GM19023 (cell line): ENCODE measurements around the gene CDKN1B.

Experiments
- ATAC-seq: cut with Tn5 transposase; IDR thresholded peaks from one replicate; pipeline ENCODE4 v1.9.1; 2021; ENCODE audit warnings: mild to moderate bottlenecking, moderate library complexity; ENCODE audit not compliant: unreplicated experiment

The CDKN1B gene

DNA sequence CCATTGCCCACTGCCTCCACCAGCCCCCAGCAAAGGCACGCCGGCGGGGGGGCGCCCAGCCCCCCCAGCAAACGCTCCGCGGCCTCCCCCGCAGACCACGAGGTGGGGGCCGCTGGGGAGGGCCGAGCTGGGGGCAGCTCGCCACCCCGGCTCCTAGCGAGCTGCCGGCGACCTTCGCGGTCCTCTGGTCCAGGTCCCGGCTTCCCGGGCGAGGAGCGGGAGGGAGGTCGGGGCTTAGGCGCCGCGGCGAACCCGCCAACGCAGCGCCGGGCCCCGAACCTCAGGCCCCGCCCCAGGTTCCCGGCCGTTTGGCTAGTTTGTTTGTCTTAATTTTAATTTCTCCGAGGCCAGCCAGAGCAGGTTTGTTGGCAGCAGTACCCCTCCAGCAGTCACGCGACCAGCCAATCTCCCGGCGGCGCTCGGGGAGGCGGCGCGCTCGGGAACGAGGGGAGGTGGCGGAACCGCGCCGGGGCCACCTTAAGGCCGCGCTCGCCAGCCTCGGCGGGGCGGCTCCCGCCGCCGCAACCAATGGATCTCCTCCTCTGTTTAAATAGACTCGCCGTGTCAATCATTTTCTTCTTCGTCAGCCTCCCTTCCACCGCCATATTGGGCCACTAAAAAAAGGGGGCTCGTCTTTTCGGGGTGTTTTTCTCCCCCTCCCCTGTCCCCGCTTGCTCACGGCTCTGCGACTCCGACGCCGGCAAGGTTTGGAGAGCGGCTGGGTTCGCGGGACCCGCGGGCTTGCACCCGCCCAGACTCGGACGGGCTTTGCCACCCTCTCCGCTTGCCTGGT is at the start of gene CDKN1B:
TSS of gene CDKN1B (plus strand) at position 576 of the 793 bp plus-strand sequence. CDS start 472 bp downstream, outside the sequence.
- peak; percentile 51 for ATAC-seq

DNA sequence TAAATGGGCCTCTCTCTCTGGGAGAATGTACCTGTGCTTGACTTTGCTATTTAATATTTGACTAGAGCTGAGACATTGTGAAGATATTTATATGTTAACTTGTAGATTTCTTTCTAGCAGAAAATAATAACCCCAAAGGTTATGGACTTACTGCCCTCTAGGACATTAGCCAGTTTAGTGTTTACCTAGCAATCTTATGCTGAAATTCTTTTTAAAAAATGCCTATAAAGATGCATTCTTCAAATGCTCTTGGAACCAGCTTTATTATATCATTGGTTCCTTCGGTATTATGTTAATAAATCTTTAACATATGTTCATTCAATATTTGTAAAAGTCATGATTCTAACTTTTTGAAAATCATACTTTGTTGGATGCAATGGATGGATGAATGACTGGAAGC is 49.2 kb upstream of the CDKN1B start:
- no peak for ATAC-seq

DNA sequence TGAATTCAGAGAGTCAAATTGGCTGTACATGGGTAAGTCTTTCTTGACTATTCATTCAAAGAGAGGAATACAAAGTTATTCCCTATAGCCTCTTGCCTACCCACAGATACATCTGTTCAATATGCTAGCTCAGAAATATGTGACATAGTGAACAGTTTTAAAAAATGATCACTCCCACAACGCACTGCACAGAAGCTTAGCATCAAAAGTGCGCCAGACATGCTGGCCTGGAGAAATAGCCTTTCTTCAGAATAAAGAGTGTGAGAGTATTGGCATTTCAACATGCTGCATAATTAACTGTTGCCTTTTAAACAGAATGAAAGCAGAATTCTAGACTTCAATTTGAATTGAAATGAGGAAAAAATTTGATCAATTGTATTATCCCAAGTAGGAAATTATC is 48.1 kb upstream of the CDKN1B start:
- no peak for ATAC-seq

DNA sequence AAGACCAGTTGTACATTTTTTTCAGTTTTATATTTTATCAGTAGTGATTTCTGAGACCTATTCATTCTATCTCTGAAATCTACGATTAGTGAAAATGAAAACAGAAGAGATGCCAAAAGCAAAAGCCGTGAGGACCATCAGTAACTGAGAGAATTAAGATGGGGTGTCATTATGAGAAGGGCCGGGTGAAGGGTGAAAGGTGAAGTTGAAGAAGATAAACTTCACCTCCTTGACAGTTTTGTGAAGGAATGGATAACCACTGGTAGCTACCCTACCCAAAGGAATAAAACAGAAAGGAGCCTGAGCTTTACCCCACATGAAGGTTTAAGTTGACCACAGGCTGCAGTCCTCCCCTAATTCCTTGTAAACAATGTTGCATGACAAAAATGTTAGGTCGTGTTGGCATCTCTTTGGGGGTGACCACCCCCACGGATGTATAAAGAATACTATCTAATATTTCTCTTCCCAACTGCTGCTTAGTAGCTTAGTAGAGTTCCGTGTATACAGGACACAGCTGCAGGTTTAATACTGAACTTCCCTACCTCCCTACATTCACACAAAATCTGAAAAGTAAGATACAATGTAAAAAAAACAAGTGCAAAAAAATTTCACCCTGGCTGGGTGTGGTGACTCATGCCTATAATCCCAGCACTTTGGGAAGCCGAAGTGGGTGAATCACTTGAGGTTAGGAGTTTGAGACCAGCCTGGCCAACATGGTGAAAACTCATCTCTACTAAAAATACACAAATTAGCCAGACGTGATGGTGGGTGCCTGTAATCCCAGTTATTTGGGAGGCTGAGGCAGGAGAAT is 45.1 kb upstream of the CDKN1B start:
- no peak for ATAC-seq

GRCh38 chr12:12673296-12673695 is 43.9 kb upstream of the CDKN1B start:
- ATAC-seq: peak; percentile 82

GRCh38 chr12:12676605-12677004 is 40.6 kb upstream of the CDKN1B start:
- no peak for ATAC-seq

GRCh38 chr12:12681061-12681765 is 36.0 kb upstream of the CDKN1B start:
- ATAC-seq: no peak

GRCh38 chr12:12682284-12682683 is 34.9 kb upstream of the CDKN1B start:
- no peak for ATAC-seq

DNA sequence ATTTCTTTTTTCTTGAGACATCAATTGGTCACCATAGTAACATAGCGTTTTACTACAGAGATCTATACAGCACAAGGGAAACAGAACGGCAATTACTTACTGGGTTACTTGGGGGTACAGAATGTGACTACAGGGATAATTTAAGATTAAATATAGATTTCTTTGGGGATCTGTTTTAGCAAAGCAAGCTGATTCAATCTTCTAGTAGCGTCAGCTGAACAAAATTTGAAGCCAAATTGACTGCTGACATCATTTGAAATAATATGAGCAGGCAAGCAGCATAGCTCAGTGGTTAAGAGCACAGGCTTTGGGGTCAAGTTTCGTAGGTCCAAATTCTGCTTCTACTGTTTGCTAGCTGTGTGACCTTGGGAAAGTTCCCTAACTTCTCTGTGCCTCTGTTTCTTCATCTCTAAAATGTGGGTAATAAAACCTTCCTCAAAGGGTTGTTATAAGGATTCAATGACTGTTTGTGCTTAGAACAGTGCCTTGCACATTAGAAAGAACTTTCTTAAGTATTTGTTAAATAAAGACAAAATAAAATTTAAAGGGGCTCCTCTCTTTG is 34.0 kb upstream of the CDKN1B start:
- ATAC-seq: no peak

DNA sequence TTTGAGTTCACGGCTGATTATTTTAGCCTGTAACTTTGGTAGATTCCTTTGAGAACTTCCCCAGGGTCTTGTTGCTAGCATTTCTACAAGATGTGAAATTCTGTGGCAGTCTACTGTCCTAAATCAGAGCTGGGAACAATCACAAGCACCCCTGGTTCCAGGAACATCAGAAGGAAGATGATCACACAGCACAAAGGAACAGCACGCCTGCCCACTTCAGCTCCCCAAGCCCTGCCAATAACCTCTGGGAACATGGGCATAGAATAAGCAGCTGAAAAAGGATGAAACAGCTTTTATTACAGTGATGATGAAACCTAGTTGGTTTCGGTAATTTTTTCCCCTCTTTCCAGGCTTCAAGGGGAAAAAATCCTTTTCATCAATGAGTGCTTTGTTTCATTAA is 33.4 kb upstream of the CDKN1B start:
- no peak for ATAC-seq

- no peak for ATAC-seq
These were observed 32.6 kb upstream of the CDKN1B start for GRCh38 chr12:12684375-12685106.

- ATAC-seq: no peak
These were observed 31.9 kb upstream of the CDKN1B start for GRCh38 chr12:12685305-12685704.

DNA sequence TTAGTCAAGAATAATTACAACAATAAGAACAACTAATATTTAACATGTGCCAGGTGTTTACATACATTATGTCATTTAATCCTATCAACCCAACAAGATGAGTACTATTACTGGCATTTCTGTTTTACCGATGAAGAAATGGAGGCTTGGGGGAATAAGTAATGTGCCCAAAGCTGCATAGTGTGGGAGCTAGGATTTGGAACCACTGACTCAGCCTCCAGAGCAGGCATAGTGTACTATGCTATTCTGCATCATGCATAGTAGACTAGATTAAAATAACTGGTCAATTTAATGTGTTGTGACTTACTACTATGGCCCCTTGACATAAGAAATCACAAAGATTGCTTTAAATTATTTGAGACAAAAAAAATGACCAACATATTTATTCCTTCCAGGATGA is 30.7 kb upstream of the CDKN1B start:
- no peak for ATAC-seq

- no peak for ATAC-seq
These were observed 30.2 kb upstream of the CDKN1B start for GRCh38 chr12:12686925-12687324.

DNA sequence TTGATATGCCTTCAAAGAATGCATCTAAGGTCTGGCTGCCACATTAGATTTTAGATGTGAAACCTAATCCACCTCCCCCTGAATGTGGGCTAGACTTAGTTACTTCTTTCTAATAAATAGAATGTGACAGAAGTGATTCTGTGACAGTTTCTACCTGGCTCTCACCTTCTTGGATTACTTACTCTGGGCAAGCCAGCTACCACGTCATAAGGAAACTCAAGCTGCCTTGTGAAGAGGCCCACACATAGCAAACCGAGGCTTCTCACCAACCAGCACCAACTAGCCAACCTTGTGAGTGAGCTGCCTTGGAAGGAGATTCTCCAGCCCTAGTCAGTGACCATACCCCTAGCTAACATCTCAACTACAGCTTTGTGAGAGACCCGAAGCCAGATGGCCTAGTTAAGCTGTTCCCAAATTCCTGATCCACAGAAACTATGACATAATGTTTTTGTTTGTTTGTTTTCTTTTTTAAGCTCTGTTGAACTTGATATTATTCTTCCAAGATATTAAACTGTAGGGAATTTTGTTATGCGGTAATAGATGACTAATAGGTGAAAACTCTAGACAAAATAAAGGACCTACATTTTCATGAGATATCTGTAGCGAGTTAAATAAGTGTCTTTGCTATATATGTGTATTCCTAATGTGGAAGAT is 27.4 kb upstream of the CDKN1B start:
- no peak for ATAC-seq

DNA sequence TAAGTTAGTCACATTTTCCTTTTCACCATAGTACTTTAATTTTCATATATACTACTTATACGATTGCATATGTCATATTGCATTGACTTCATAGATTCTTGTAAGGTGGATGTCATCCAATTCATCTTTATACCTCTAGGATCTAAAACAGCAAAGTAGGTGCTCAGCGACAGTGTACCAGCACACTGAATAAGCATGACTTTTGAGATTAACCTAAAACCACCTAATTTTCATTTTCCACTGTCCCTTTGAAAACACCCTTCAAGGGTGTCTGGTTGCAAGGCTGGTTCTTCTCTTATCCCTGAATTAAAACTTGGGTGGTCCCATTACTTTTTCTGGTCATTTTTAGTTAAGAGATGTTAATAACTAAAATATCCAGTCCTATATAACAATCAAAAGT is 25.6 kb upstream of the CDKN1B start:
- ATAC-seq: no peak

GRCh38 chr12:12693111-12693671 is 24.0 kb upstream of the CDKN1B start:
- ATAC-seq: no peak

DNA sequence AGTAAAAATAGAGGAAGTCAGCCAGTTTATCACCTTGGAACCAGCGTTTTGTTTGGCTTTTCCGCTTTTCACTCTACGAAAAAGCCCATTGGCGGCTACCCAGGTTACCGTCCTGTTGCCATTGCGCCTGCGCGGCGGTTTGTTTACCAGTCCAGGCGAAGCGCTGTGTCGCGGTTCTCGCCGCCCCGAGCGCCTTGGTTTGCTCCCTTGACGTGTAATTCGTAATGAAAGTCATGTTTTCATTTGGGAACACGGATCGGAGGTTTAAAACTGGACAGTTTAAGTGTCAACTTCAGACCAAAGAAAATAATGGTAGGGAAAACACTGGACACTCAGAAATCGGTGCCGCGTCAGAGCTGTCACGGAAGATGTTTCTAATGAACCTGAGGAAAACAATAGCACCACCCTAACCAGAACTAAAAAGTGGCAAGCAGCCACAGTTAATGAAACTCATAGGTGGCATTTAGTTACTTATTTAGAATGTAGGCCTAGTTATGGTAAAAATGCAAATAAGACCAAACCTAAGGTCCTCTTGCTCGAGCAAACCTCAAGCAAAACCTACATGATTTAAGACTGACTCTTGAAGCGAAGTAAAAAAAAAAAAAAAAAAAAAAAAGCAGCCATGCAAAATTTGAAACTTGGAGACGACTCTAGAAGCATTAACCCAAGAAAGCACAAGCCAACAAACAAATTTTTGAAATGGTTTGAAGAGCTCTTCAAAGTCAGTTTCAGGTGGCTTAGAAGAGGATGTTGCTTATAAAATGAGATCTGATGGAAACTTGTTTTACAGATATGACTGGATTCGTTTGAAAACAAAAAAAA is 20.4 kb upstream of the CDKN1B start:
- peak; percentile 73 for ATAC-seq

GRCh38 chr12:12699345-12699744 is 17.8 kb upstream of the CDKN1B start:
- ATAC-seq: no peak
